VCaP (cell line): Measurements from ENCODE around the gene TMEM203.
A peak's percentile ranks its signal among the peaks of the same experiment; 100 is the strongest.

Experiments
- H3K27ac ChIP-seq: fragments of 450-650 bp; 2 replicates; pipeline ENCODE4 v1.5.1; 2017
- CTCF ChIP-seq: fragments of 450-650 bp; conservative IDR thresholded peaks from 2 replicates; pipeline ENCODE4 v1.5.1; 2017; ENCODE audit warnings: mild to moderate bottlenecking, moderate library complexity

Gene TMEM203

GRCh38 chr9:137228968-137229896 is 23.8 kb upstream of the TMEM203 start:
- H3K27ac ChIP-seq = peak overlapping the region; percentile 97; the same call in 1 of the 2 replicates
- no peak for TF ChIP-seq CTCF

DNA sequence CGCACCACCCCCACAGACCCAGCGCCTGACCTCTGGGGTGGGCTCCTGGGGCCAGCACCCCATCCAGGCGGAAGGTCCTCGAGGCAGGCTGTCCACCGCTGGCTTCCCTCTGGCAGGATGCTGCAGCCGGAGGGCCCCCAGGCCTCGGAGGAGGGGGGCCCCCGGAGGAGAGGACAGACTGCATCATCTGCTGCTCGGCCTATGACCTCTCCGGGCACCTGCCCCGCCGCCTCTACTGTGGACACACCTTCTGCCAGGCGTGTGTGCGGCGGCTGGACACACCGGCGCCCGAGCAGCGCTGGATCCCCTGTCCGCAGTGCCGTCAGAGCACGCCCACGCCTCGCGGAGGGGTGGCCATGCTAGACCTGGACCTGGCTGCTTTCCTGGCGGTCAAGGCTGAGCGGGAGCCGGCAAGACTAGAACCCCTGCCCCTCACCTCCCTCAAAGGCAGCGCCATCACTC is 23.1 kb upstream of the TMEM203 start:
- no peak for TF ChIP-seq CTCF
- peak overlapping the region; percentile 97; the same call in 1 of the 2 replicates for H3K27ac ChIP-seq

GRCh38 chr9:137227853-137228505 is 22.5 kb upstream of the TMEM203 start:
- H3K27ac ChIP-seq = peak overlapping the region; percentile 97
- TF ChIP-seq CTCF = no peak

GRCh38 chr9:137227054-137227852 is 21.8 kb upstream of the TMEM203 start, which contains the start of gene RNF224:
RNF224 (plus strand) TSS chr9:137227502; CDS start chr9:137228336, 834 bp downstream.
- TF ChIP-seq CTCF = peak; percentile 90

GRCh38 chr9:137226338-137227053 is 21.0 kb upstream of the TMEM203 start:
- TF ChIP-seq CTCF = no peak
- peak overlapping the region; percentile 97 for H3K27ac ChIP-seq

More at GRCh38 chr9:137227054-137227852, 21.8 kb upstream of the TMEM203 start, which contains the start of gene RNF224:
- peak within 1 kb of the TSS; percentile 97 for H3K27ac ChIP-seq

- H3K27ac ChIP-seq = peak overlapping the region; percentile 97
- TF ChIP-seq CTCF = no peak
These were observed 20.4 kb upstream of the TMEM203 start for GRCh38 chr9:137225699-137226331.
